ENCODE measurements around the gene FGGY. TPM values are rescaled to one million over a fixed set of nuclear protein-coding genes. Genes with fewer than 3 reads are reported as not detected.
"Not testable (repeated sequence)": the region's sequence is repeated elsewhere in the genome, so short reads cannot be mapped to it uniquely, and the experiment has no call there.

Gene FGGY
- 17.8 and 22.5 TPM in 2 replicates for total RNA-seq (2021)
- Bru-seq, nascent RNA: percentile 64 among the genes with signal in this experiment
- percentile 60 among the genes with signal in this experiment for BruChase-seq, experiment 1, labeled RNA remaining after a 2-hour chase
- percentile 48 among the genes with signal in this experiment for BruChase-seq, experiment 2, labeled RNA remaining after a 6-hour chase
- long read RNA-seq, partial matches to known transcripts: 2 of 17 reads
- long read RNA-seq, other reads (novel, unspliced or antisense): 14 of 17 reads

GRCh38 chr1:59296358-59297256, at the start of gene FGGY:
Gene FGGY (plus strand): TSS chr1:59297094. CDS start chr1:59321550, 24,456 bp downstream.
- CTCF ChIA-PET: interaction anchor here (0.6 to 1.0 kb wide), 3 partner anchors 132 to 513 kb away, joined by 3 read pairs; partner anchors contain the start of gene JUN
- H2AFZ ChIP-seq: peak within 1 kb of the TSS; percentile 85
- BruUV-seq (replicated peaks): no TSS peak

GRCh38 chr1:59248758-59249157, 48.1 kb upstream of the FGGY start:
- intact Hi-C loops (cut with micrococcal nuclease; ENCODE audit: unreplicated experiment): no loop called here
- Histone ChIP-seq H3K27ac (no peak overlapping the region), H3K4me1 (replicated peaks; ENCODE audit: insufficient read depth) (no peaks in the 10 kb centered on the region), H2AFZ (no peak overlapping the region), H4K20me1 (ENCODE audit: insufficient read depth) (no peaks in the 10 kb centered on the region), H3K4me3 (no peak overlapping the region), H3K79me2 (ENCODE audit: low read depth) (no peaks in the 10 kb centered on the region), H3K36me3 (ENCODE audit: low read depth) (no peaks in the 10 kb centered on the region), H3K9me2 (ENCODE audit: insufficient read depth) (no peaks in the 10 kb centered on the region), H3K27me3 (ENCODE audit: insufficient read depth, low read depth) (no peaks in the 10 kb centered on the region), H3K9me3 (ENCODE audit: insufficient read depth, low read depth) (peaks cover 14% of the 10 kb centered on the region; the same call in 1 of the 2 replicates), H3F3A (ENCODE audit: insufficient read depth, low read depth) (no peaks in the 10 kb centered on the region), H3K4me2 (no peak overlapping the region)
- ChIA-PET POLR2A (ENCODE audit: unreplicated experiment) (no interaction called here), CTCF (no interaction called here)
- BruUV-seq (replicated peaks): no TSS peak
- TF ChIP-seq EZH2 (IDR thresholded peaks at IDR 0.05; ENCODE audit: low read depth) (no peak), CTCF (conservative IDR thresholded peaks at IDR 0.05) (no peak)
- no peak for DNase-seq

More at GRCh38 chr1:59296358-59297256, at the start of gene FGGY:
- H3K4me3 ChIP-seq: peak within 1 kb of the TSS; percentile 78
- peak; percentile 95 to 97 for DNase-seq
- peak within 1 kb of the TSS; percentile 96 for H3K27ac ChIP-seq
- no peaks in the 10 kb centered on the region for H3K36me3 ChIP-seq (ENCODE audit: low read depth)
- H3K4me1 ChIP-seq (replicated peaks; ENCODE audit: insufficient read depth): peaks cover 32% of the 10 kb centered on the region
- peaks cover 5% of the 10 kb centered on the region for H3K79me2 ChIP-seq (ENCODE audit: low read depth)
- intact Hi-C loops (cut with micrococcal nuclease; ENCODE audit: unreplicated experiment): loop anchor here (1.0 to 5.0 kb wide), 12 partner anchors 130 to 556 kb away; no protein-coding TSS in a partner anchor
- 0 out of 2 replicates have a peak, but pooled peaks cover 3% of the 10 kb centered on the region for H3K9me3 ChIP-seq (ENCODE audit: insufficient read depth, low read depth)
- TF ChIP-seq CTCF (conservative IDR thresholded peaks at IDR 0.05) (no peak), EZH2 (IDR thresholded peaks at IDR 0.05; ENCODE audit: low read depth) (no peak)
- no peaks in the 10 kb centered on the region for H4K20me1 ChIP-seq (ENCODE audit: insufficient read depth)
- H3K9me2 ChIP-seq (ENCODE audit: insufficient read depth): no peaks in the 10 kb centered on the region
- H3K27me3 ChIP-seq (ENCODE audit: insufficient read depth, low read depth): no peaks in the 10 kb centered on the region
- POLR2A ChIA-PET (ENCODE audit: unreplicated experiment): interaction anchor here (0.5 to 1.4 kb wide), 9 partner anchors 79 to 1275 kb away, joined by 3 to 19 read pairs (median 9); partner anchors contain the start of gene JUN
- peak within 1 kb of the TSS; percentile 89 for H3K4me2 ChIP-seq
- peaks cover 31% of the 10 kb centered on the region for H3F3A ChIP-seq (ENCODE audit: insufficient read depth, low read depth)

- H3K4me2 ChIP-seq: no peak overlapping the region
- no peaks in the 10 kb centered on the region for H3K79me2 ChIP-seq (ENCODE audit: low read depth)
- intact Hi-C loops (cut with micrococcal nuclease; ENCODE audit: unreplicated experiment): no loop called here
- H3K4me1 ChIP-seq (replicated peaks; ENCODE audit: insufficient read depth): no peaks in the 10 kb centered on the region
- H3K36me3 ChIP-seq (ENCODE audit: low read depth): no peaks in the 10 kb centered on the region
- no peaks in the 10 kb centered on the region for H3K27me3 ChIP-seq (ENCODE audit: insufficient read depth, low read depth)
- BruUV-seq (replicated peaks): no TSS peak
- no peak overlapping the region for H3K27ac ChIP-seq
- H2AFZ ChIP-seq: no peak overlapping the region
- no peaks in the 10 kb centered on the region for H3K9me2 ChIP-seq (ENCODE audit: insufficient read depth)
- DNase-seq: no peak
- H3F3A ChIP-seq (ENCODE audit: insufficient read depth, low read depth): no peaks in the 10 kb centered on the region
- H3K9me3 ChIP-seq (ENCODE audit: insufficient read depth, low read depth): peaks cover 14% of the 10 kb centered on the region; the same call in 1 of the 2 replicates
- H3K4me3 ChIP-seq: no peak overlapping the region
- TF ChIP-seq CTCF (conservative IDR thresholded peaks at IDR 0.05) (no peak), EZH2 (IDR thresholded peaks at IDR 0.05; ENCODE audit: low read depth) (no peak)
- ChIA-PET CTCF (no interaction called here), POLR2A (ENCODE audit: unreplicated experiment) (no interaction called here)
- H4K20me1 ChIP-seq (ENCODE audit: insufficient read depth): no peaks in the 10 kb centered on the region
Measured at GRCh38 chr1:59249396-59250137, 47.3 kb upstream of the FGGY start.

- H3K9me2 ChIP-seq (ENCODE audit: insufficient read depth); intact Hi-C loops (cut with micrococcal nuclease; ENCODE audit: unreplicated experiment); H3K79me2 ChIP-seq (ENCODE audit: low read depth); BruUV-seq (replicated peaks); H3K36me3 ChIP-seq (ENCODE audit: low read depth); H3K4me1 ChIP-seq (replicated peaks; ENCODE audit: insufficient read depth); POLR2A ChIA-PET (ENCODE audit: unreplicated experiment); H3K4me3 ChIP-seq; DNase-seq; H3K27ac ChIP-seq; CTCF ChIA-PET; H4K20me1 ChIP-seq (ENCODE audit: insufficient read depth); H2AFZ ChIP-seq; H3F3A ChIP-seq (ENCODE audit: insufficient read depth, low read depth); H3K27me3 ChIP-seq (ENCODE audit: insufficient read depth, low read depth); H3K4me2 ChIP-seq: not testable (repeated sequence)
- peaks cover 14% of the 10 kb centered on the region; the same call in 1 of the 2 replicates for H3K9me3 ChIP-seq (ENCODE audit: insufficient read depth, low read depth)
Measured at GRCh38 chr1:59251061-59251460, 45.8 kb upstream of the FGGY start.
